Psoas muscle (tissue), 8 donors: Measurements from ENCODE around the gene ABLIM2. TPM values are rescaled to one million over a fixed set of nuclear protein-coding genes. Genes with fewer than 3 reads are reported as not detected.

Experiments
- ATAC-seq, 4 donors: fragments of 200-7000 bp; cut with Tn5 transposase; one replicate each; pipeline ENCODE4 v1.9.1; 2020; ENCODE audit warnings: moderate library complexity in 3 of 4, mild to moderate bottlenecking in 2 of 4
- DNase-seq, 2 donors: peaks; one replicate each; pipeline ENCODE4 v3.0.0-alpha.2; 2020
- H3K27ac ChIP-seq: fragments of 200-600 bp; one replicate; pipeline ENCODE4 v1.8.0; 2022
- H3K27me3 ChIP-seq, 3 donors: fragments of 200-600 bp in 1 of 3; one replicate each; pipeline versions ENCODE4 v1.6.1 to v1.8.0; 2013 to 2022; ENCODE audit warnings: low read length in 2 of 3, mild to moderate bottlenecking in 2 of 3, moderate library complexity in 1 of 3; ENCODE audit not compliant: insufficient read depth in 3 of 3
- H3K36me3 ChIP-seq, 2 donors: fragments of 200-600 bp in 1 of 2; one replicate each; pipeline versions ENCODE4 v1.6.1 to v1.8.0; 2013 to 2022; ENCODE audit warnings: low read depth in 1 of 2, mild to moderate bottlenecking in 1 of 2, moderate library complexity in 1 of 2; ENCODE audit not compliant: insufficient read depth in 1 of 2
- H3K4me1 ChIP-seq: fragments of 200-600 bp; one replicate; pipeline ENCODE4 v1.8.0; 2022
- H3K4me3 ChIP-seq: fragments of 200-600 bp; one replicate; pipeline ENCODE4 v1.8.0; 2022; ENCODE audit warnings: mild to moderate bottlenecking
- H3K9me3 ChIP-seq: fragments of 200-600 bp; one replicate; pipeline ENCODE4 v1.8.0; 2022
- WGBS, 3 donors: extraction: QIAGEN DNeasy Blood & Tissue Kit; methylation state at CpG; one replicate each; pipeline versions ENCODE4 v1.1.6 to v1.1.7; 2013; 5-methylcytosine and 5-hydroxymethylcytosine counted together
- intact Hi-C, 2 donors: fragments of 100-400 bp; cut with DNase I; formaldehyde crosslinking; loops; one replicate each; pipeline versions ENCODE4 v1.11.0 to v1.14.2; 2022
- polyA plus RNA-seq, 3 donors: library from polyadenylated mRNA; stranded (reverse); fragments of 200-250 nt; gene quantifications; one replicate each; pipeline ENCODE4 v1.2.3, GENCODE V29; 2013
- total RNA-seq, 4 donors: library from RNA; stranded (reverse); fragmentation: NEBNext Ultra II Directional in 2 of 4; extraction: Animal tissue kit (Norgen Biotek cat#: 25700) in 2 of 4; gene quantifications; one replicate each; pipeline versions ENCODE4 v1.2.1 to v1.2.4, GENCODE V29; 2021 to 2023
- TF ChIP-seq, protein P1 (sequence below): fragments of 200-600 bp; IDR thresholded peaks from one replicate; pipeline ENCODE4 v1.8.0; 2022; ENCODE audit warnings: antibody characterized with exemption
- donor health status: healthy with polysubstance abuse.
- donor health status: DM: no; HTN: no; CAD: no; lungs with moderate emphysema.
- donor health status: Bipolar disorder and iron deficiency.
- donor health status: healthy.
- donor health status: DM: yes; HTN: yes; CAD: no.
- donor health status: DM: no; HTN: no; CAD: no.
- donor health status: DM: no; HTN: no; CAD: no.
- donor health status: DM: yes; HTN: yes; CAD: no.

ABLIM2 gene
- total and polyA plus RNA-seq, 7 donors = 82.2 to 956 (median 292) TPM

DNA sequence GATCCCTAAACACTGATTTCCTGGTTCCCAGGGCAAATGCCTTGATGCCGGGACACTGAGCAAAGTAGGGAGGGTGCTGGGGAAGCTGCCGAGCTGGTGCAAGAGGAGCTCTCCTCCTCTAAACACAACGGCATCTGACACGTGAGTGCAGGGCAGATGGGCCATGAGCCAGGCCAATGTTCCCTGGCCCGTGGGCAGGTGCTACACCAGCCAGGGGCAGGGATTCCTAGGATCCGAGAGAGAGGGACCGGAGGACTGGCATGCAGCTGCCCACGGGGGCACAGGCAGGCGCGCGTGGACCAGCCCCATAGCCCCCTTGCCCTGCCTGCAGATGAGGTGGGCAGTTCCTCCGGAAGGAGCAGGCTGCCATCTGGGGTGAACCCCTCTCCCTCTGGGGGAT lies 152.1 kb downstream of the ABLIM2 start:
- ATAC-seq (peak; percentile 37 to 58 (median 44)), DNase-seq (peak in 1 of 2 donors; percentile 80)
- Histone ChIP-seq H3K4me3 (no peak overlapping the region), H3K36me3 (peaks cover 9 to 97% of the 10 kb centered on the region in 2 donors), H3K27me3 (no peaks in the 10 kb centered on the region), H3K4me1 (peaks cover 3% of the 10 kb centered on the region), H3K27ac (no peak overlapping the region), H3K9me3 (no peaks in the 10 kb centered on the region)
- WGBS, 3 donors = 39 to 70% (median 42%) methylated on average over 12 of the region's 12 CpGs
- TF ChIP-seq, protein P1, sequence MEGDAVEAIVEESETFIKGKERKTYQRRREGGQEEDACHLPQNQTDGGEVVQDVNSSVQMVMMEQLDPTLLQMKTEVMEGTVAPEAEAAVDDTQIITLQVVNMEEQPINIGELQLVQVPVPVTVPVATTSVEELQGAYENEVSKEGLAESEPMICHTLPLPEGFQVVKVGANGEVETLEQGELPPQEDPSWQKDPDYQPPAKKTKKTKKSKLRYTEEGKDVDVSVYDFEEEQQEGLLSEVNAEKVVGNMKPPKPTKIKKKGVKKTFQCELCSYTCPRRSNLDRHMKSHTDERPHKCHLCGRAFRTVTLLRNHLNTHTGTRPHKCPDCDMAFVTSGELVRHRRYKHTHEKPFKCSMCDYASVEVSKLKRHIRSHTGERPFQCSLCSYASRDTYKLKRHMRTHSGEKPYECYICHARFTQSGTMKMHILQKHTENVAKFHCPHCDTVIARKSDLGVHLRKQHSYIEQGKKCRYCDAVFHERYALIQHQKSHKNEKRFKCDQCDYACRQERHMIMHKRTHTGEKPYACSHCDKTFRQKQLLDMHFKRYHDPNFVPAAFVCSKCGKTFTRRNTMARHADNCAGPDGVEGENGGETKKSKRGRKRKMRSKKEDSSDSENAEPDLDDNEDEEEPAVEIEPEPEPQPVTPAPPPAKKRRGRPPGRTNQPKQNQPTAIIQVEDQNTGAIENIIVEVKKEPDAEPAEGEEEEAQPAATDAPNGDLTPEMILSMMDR = no peak
- intact Hi-C loops = no loop called here

DNA sequence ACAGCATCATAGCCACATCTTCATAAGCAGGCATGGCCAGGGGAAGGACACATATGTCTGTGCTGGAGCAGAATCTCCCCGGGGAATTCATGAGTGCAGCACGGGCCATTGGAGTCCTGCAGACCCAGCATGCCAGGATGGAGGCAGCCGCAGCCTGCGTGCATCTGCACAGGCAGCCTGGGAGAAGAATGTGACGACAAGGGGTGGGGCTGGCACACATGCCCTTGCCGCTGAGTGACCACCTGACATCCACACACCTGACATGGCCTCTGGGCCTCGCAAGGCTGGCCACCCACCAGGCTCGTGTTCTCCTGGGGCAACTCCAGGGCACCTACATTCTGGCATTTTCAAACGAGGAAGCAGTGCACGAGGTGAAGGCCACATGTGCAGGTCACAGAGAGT lies 152.8 kb downstream of the ABLIM2 start:
- Histone ChIP-seq H3K9me3 (no peaks in the 10 kb centered on the region), H3K4me1 (peaks cover 3% of the 10 kb centered on the region), H3K27me3 (no peaks in the 10 kb centered on the region), H3K4me3 (no peak overlapping the region), H3K36me3 (peaks cover 9 to 97% of the 10 kb centered on the region in 2 donors), H3K27ac (no peak overlapping the region)
- 46 to 65% (median 55%) methylated on average over 10 of the region's 10 CpGs for WGBS, 3 donors
- intact Hi-C loops = no loop called here
- DNase-seq (no peak), ATAC-seq (peak; percentile 5 to 36 (median 16))
- TF ChIP-seq, protein P1 = no peak

- DNase-seq = no peak
- no peak for ATAC-seq
- intact Hi-C loops = no loop called here
- TF ChIP-seq, protein P1 = no peak
- no peak overlapping the region for H3K27ac ChIP-seq
- no peak overlapping the region for H3K4me3 ChIP-seq
- 92 to 93% (median 92%) methylated on average over 35 to 36 of the region's 36 CpGs for WGBS, 3 donors
- H3K4me1 ChIP-seq = peaks cover 3% of the 10 kb centered on the region
- H3K36me3 ChIP-seq = peaks cover 9 to 100% of the 10 kb centered on the region in 2 donors
- H3K27me3 ChIP-seq = no peaks in the 10 kb centered on the region
- H3K9me3 ChIP-seq = no peaks in the 10 kb centered on the region
Observed at GRCh38 chr4:8005033-8005808, 153.4 kb downstream of the ABLIM2 start.

GRCh38 chr4:8004066-8004465 lies 154.5 kb downstream of the ABLIM2 start:
- peak in 1 of 2 donors; percentile 10 for DNase-seq
- Histone ChIP-seq H3K4me1 (peaks cover 3% of the 10 kb centered on the region), H3K9me3 (no peaks in the 10 kb centered on the region), H3K36me3 (peaks cover 9 to 100% of the 10 kb centered on the region in 2 donors), H3K27ac (no peak overlapping the region), H3K4me3 (no peak overlapping the region), H3K27me3 (no peaks in the 10 kb centered on the region)
- WGBS, 3 donors = 83 to 92% (median 84%) methylated on average over 6 of the region's 6 CpGs
- TF ChIP-seq, protein P1 = no peak
- no peak for ATAC-seq
- intact Hi-C loops = no loop called here
